RWPE2 (cell line): ENCODE data around the gene CXCL6.

ENCODE experiments used
- ATAC-seq: fragments of 200-7000 bp; cut with Tn5 transposase; 3 replicates; pipeline ENCODE4 v1.9.1; 2021; ENCODE audit warnings: low read depth
- DNase-seq: peaks from one replicate; pipeline ENCODE4 v3.0.0-alpha.2; 2020; ENCODE audit warnings: low spot score
- H3K27ac ChIP-seq: fragments of 450-650 bp; 2 replicates; pipeline ENCODE4 v1.5.1; 2017; ENCODE audit warnings: mild to moderate bottlenecking; ENCODE audit not compliant: poor library complexity, severe bottlenecking
- H3K27me3 ChIP-seq: fragments of 250-450 bp; sonication (Bioruptor Pico); 2 replicates; pipeline ENCODE4 v1.5.1; 2021; ENCODE audit warnings: mild to moderate bottlenecking, moderate library complexity; ENCODE audit not compliant: insufficient read depth, poor library complexity, severe bottlenecking
- H3K36me3 ChIP-seq: fragments of 250-450 bp; sonication (Bioruptor Pico); 2 replicates; pipeline ENCODE4 v1.5.1; 2020; ENCODE audit warnings: low read depth, mild to moderate bottlenecking, moderate library complexity
- H3K4me1 ChIP-seq: fragments of 250-450 bp; sonication (Bioruptor Pico); 2 replicates; pipeline ENCODE4 v1.5.1; 2021; ENCODE audit warnings: mild to moderate bottlenecking, moderate library complexity; ENCODE audit not compliant: insufficient read depth, poor library complexity, severe bottlenecking
- H3K4me3 ChIP-seq: fragments of 250-450 bp; sonication (Bioruptor Pico); 2 replicates; pipeline ENCODE4 v1.5.1; 2021; ENCODE audit warnings: mild to moderate bottlenecking, moderate library complexity; ENCODE audit not compliant: severe bottlenecking
- H3K9me3 ChIP-seq: fragments of 250-450 bp; sonication (Bioruptor Pico); 2 replicates; pipeline ENCODE4 v1.5.1; 2021; ENCODE audit warnings: mild to moderate bottlenecking, moderate library complexity; ENCODE audit not compliant: severe bottlenecking
- CTCF ChIP-seq: fragments of 450-650 bp; IDR thresholded peaks from one replicate; pipeline ENCODE4 v1.5.1; 2017; ENCODE audit warnings: mild to moderate bottlenecking, moderate library complexity; ENCODE audit not compliant: poor library complexity, severe bottlenecking

The CXCL6 gene

GRCh38 chr4:73851293-73851692 lies 14.8 kb downstream of the CXCL6 start:
- Histone ChIP-seq H3K9me3 (no peaks in the 10 kb centered on the region), H3K4me1 (no peaks in the 10 kb centered on the region), H3K36me3 (no peaks in the 10 kb centered on the region), H3K27ac (no peak overlapping the region), H3K27me3 (no peaks in the 10 kb centered on the region), H3K4me3 (no peak overlapping the region)
- no peak for TF ChIP-seq CTCF
- DNase-seq (no peak), ATAC-seq (no peak)

- H3K4me1 ChIP-seq: peaks cover 5% of the 10 kb centered on the region
- DNase-seq: no peak
- TF ChIP-seq CTCF: no peak
- no peaks in the 10 kb centered on the region for H3K9me3 ChIP-seq
- no peak for ATAC-seq
- H3K4me3 ChIP-seq: no peak overlapping the region
- H3K36me3 ChIP-seq: no peaks in the 10 kb centered on the region
- H3K27me3 ChIP-seq: no peaks in the 10 kb centered on the region
- H3K27ac ChIP-seq: no peak overlapping the region
These were observed 16.3 kb downstream of the CXCL6 start for GRCh38 chr4:73852771-73853170.

GRCh38 chr4:73853246-73853704 lies 16.8 kb downstream of the CXCL6 start, which contains the start of gene PF4V1:
PF4V1 (plus strand) TSS chr4:73853296; CDS start chr4:73853363, 67 bp downstream.
- no peak within 1 kb of the TSS for H3K27ac ChIP-seq
- no peaks in the 10 kb centered on the region for H3K9me3 ChIP-seq
- ATAC-seq (no peak), DNase-seq (no peak)
- no peaks in the 10 kb centered on the region for H3K36me3 ChIP-seq
- no peak within 1 kb of the TSS for H3K4me3 ChIP-seq
- no peak for TF ChIP-seq CTCF
- H3K4me1 ChIP-seq: peaks cover 5% of the 10 kb centered on the region
- H3K27me3 ChIP-seq: no peaks in the 10 kb centered on the region

- H3K4me3 ChIP-seq: no peak overlapping the region
- H3K36me3 ChIP-seq: no peaks in the 10 kb centered on the region
- H3K4me1 ChIP-seq: peaks cover 5% of the 10 kb centered on the region
- TF ChIP-seq CTCF: no peak
- no peaks in the 10 kb centered on the region for H3K27me3 ChIP-seq
- H3K9me3 ChIP-seq: no peaks in the 10 kb centered on the region
- DNase-seq: no peak
- ATAC-seq: no peak
- H3K27ac ChIP-seq: no peak overlapping the region
These were observed 17.4 kb downstream of the CXCL6 start for GRCh38 chr4:73853718-73854473.

- TF ChIP-seq CTCF: no peak
- DNase-seq: no peak
- peak overlapping the region; percentile 66 for H3K27ac ChIP-seq
- no peaks in the 10 kb centered on the region for H3K27me3 ChIP-seq
- peaks cover 5% of the 10 kb centered on the region for H3K4me1 ChIP-seq
- no peak overlapping the region for H3K4me3 ChIP-seq
- ATAC-seq: no peak
- H3K9me3 ChIP-seq: no peaks in the 10 kb centered on the region
- H3K36me3 ChIP-seq: no peaks in the 10 kb centered on the region
These were observed 18.9 kb downstream of the CXCL6 start for GRCh38 chr4:73855406-73855805.
